HepG2 (cell line): Measurements from ENCODE around the gene TMBIM1. TPM values are rescaled to one million over a fixed set of nuclear protein-coding genes. Genes with fewer than 3 reads are reported as not detected.

Source experiments
- BCL3 ChIP-seq: sonication (generic); formaldehyde crosslinking; IDR thresholded peaks from 2 replicates; pipeline ENCODE4 v1.5.1; 2020; ENCODE audit warnings: mild to moderate bottlenecking, missing genetic modification reagents, moderate library complexity
- BRF2 ChIP-seq: sonication (generic); formaldehyde crosslinking; IDR thresholded peaks from 2 replicates; pipeline ENCODE4 v1.8.1; 2022; ENCODE audit warnings: mild to moderate bottlenecking, missing genetic modification reagents
- LCORL ChIP-seq, 2 experiments: fragments of 450-650 bp in 1 of 2; sonication (generic) in 1 of 2; formaldehyde crosslinking in 1 of 2; IDR thresholded peaks; 2 replicates each; pipeline versions ENCODE4 v1.5.0 to v1.6.1; 2017 to 2020; ENCODE audit warnings: antibody characterized with exemption in 1 of 2, missing genetic modification reagents in 1 of 2
- PHF8 ChIP-seq: sonication (generic); formaldehyde crosslinking; IDR thresholded peaks from 2 replicates; pipeline ENCODE4 v1.5.0; 2020; ENCODE audit warnings: missing genetic modification reagents
- RARA ChIP-seq: IDR thresholded peaks from 2 replicates; pipeline ENCODE4 v1.6.1; 2016; ENCODE audit warnings: missing genetic modification reagents, missing compliant biosample characterization
- RBM39 ChIP-seq: fragments of 200-400 bp; formaldehyde crosslinking; IDR thresholded peaks from one replicate; pipeline ENCODE4 v1.6.1; 2018; ENCODE audit warnings: antibody characterized with exemption, mild to moderate bottlenecking, low read depth, low read length; ENCODE audit not compliant: poor library complexity, severe bottlenecking
- SKI ChIP-seq: fragments of 450-650 bp; IDR thresholded peaks from one replicate; pipeline ENCODE4 v1.6.1; 2018; ENCODE audit warnings: mild to moderate bottlenecking; ENCODE audit not compliant: partially characterized antibody
- SOX5 ChIP-seq: IDR thresholded peaks from 2 replicates; pipeline ENCODE4 v1.6.1; 2016; ENCODE audit warnings: borderline replicate concordance
- YEATS4 ChIP-seq: sonication (generic); formaldehyde crosslinking; IDR thresholded peaks from 2 replicates; pipeline ENCODE4 v1.4.0; 2020; ENCODE audit warnings: missing genetic modification reagents, borderline replicate concordance
- ZKSCAN8 ChIP-seq: IDR thresholded peaks from 2 replicates; pipeline ENCODE4 v1.6.1; 2016; ENCODE audit warnings: borderline replicate concordance, missing genetic modification reagents, missing compliant biosample characterization
- ZNF138 ChIP-seq: sonication (generic); formaldehyde crosslinking; IDR thresholded peaks from 2 replicates; pipeline ENCODE4 v1.5.0; 2020; ENCODE audit warnings: mild to moderate bottlenecking, low read depth, missing genetic modification reagents
- ZNF343 ChIP-seq: sonication (generic); formaldehyde crosslinking; IDR thresholded peaks from 2 replicates; pipeline ENCODE4 v1.4.0; 2020; ENCODE audit warnings: mild to moderate bottlenecking, missing genetic modification reagents
- ZNF460 ChIP-seq: sonication (generic); formaldehyde crosslinking; IDR thresholded peaks from 2 replicates; pipeline ENCODE4 v1.5.1; 2020; ENCODE audit warnings: missing genetic modification reagents, mild to moderate bottlenecking, borderline replicate concordance
- ZNF557 ChIP-seq: sonication (generic); formaldehyde crosslinking; IDR thresholded peaks from 2 replicates; pipeline ENCODE4 v1.4.0; 2020; ENCODE audit warnings: missing genetic modification reagents
- ZNF558 ChIP-seq: sonication (generic); formaldehyde crosslinking; IDR thresholded peaks from 2 replicates; pipeline ENCODE4 v1.9.0; 2022; ENCODE audit warnings: mild to moderate bottlenecking, missing genetic modification reagents, borderline replicate concordance
- ZNF567 ChIP-seq: sonication (generic); formaldehyde crosslinking; IDR thresholded peaks from 2 replicates; pipeline ENCODE4 v1.8.1; 2023; ENCODE audit warnings: mild to moderate bottlenecking, missing genetic modification reagents, borderline replicate concordance
- ZXDC ChIP-seq: sonication (generic); formaldehyde crosslinking; IDR thresholded peaks from 2 replicates; pipeline ENCODE4 v1.5.0; 2020; ENCODE audit warnings: mild to moderate bottlenecking, missing genetic modification reagents
- polyA plus RNA-seq, 8 experiments: library from polyadenylated mRNA; depleted of rRNA in 3 of 8; stranded (reverse) in 7 of 8; unstranded in 1 of 8; fragments of >200 nt; fragmentation: Illumina TruSeq in 4 of 8; extraction: Trizol in 4 of 8; gene quantifications; 2 replicates each; pipeline versions ENCODE4 v1.2.1 to v1.2.3, GENCODE V29; 2011 to 2016; ENCODE audit warnings: low read depth in 4 of 8, missing spikeins in 1 of 8, mixed read lengths in 1 of 8; ENCODE audit not compliant: insufficient read depth in 1 of 8
- total RNA-seq, 5 experiments: library from RNA; depleted of rRNA; stranded (reverse); fragments of >200 nt; fragmentation: Illumina TruSeq; extraction: Trizol; gene quantifications; 2 replicates each; pipeline ENCODE4 v1.2.3, GENCODE V29; 2016; ENCODE audit warnings: low read depth in 1 of 5
- TF ChIP-seq, protein P1 (sequence below): sonication (generic); formaldehyde crosslinking; IDR thresholded peaks from 2 replicates; pipeline ENCODE4 v1.4.0; 2020; ENCODE audit warnings: mild to moderate bottlenecking, low read depth, missing genetic modification reagents
- TF ChIP-seq, protein P2 (sequence below): IDR thresholded peaks from 2 replicates; pipeline ENCODE4 v1.6.1; 2016; ENCODE audit warnings: missing compliant biosample characterization, missing genetic modification reagents, borderline replicate concordance

The TMBIM1 gene
- total and polyA plus RNA-seq, 2 of the 13 experiments (the other 11 are each of a cell fraction or from before 2014, with no cell fraction given) = 127 to 139 TPM

DNA sequence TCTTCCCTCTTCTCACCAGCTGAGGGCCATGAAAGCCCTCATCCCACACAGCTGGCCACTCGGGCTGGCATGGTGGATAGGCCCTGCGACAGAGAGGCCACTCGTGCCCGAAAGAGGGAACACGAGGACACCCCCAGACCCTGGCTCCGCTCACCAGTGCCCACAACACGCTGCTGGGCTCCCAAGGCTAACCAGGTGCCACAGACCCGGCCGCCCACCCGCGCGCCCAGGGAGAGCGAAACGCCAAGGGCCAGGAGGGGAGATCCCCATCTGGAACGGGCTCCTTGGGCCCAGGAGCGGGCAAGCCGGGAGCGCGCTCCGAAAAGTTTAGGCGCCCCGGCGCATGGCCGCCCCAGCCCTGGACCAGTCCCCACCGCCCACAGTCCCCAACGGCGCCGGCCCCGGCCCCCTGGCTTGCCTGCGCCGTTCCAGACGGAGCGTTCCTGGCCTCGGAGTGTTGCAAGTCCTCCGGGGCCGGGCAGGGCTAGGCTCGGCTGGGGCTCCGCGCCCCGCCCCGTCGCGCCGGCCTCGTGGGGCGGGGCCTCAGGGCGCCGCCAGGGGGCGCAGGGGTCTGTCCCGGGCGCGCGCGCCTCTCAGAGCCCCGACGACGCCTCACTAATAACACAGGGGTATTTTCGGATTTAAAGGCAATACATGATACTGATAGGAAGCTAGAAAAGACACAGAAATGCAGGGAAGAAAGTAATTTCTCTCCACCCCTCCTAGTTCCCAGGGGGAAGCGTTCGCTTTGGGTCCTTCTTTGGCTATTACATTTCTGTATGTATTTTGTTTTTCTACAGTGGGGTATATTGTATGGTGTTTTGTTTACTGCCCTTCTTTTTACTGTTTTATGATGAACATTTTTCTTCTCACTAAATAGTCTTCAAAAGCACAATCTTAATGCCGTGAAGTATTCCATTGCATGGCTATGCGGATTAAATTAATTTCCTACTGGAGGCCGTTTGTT, at the start of gene TMBIM1 (continued):
- TF ChIP-seq ZNF567 (no peak), ZXDC (0 out of 2 replicates have a peak, but pooled peaks have one; percentile 4), ZKSCAN8 (CRISPR knock-in tag) (no peak), LCORL (IDR thresholded peaks at IDR 0.05) (no peak), LCORL (CRISPR knock-in tag; IDR thresholded peaks at IDR 0.05) (peak; percentile 76), BCL3 (CRISPR knock-in tag) (peak; percentile 54; the same call in 1 of the 2 replicates), BRF2 (CRISPR knock-in tag) (no peak; the same call in 1 of the 2 replicates), YEATS4 (peak; percentile 87), ZNF138 (CRISPR knock-in tag) (peak; percentile 70; the same call in 1 of the 2 replicates), ZNF343 (peak; percentile 28; the same call in 1 of the 2 replicates), RARA (0 out of 2 replicates have a peak, but pooled peaks have one; percentile 51), SOX5 (CRISPR knock-in tag) (no peak), RBM39 (peak; percentile 63), ZNF558 (CRISPR knock-in tag) (no peak; the same call in 1 of the 2 replicates), SKI (peak; percentile 98), ZNF557 (no peak), PHF8 (CRISPR knock-in tag) (peak; percentile 90), ZNF460 (CRISPR knock-in tag) (no peak)
- TF ChIP-seq, protein P1, sequence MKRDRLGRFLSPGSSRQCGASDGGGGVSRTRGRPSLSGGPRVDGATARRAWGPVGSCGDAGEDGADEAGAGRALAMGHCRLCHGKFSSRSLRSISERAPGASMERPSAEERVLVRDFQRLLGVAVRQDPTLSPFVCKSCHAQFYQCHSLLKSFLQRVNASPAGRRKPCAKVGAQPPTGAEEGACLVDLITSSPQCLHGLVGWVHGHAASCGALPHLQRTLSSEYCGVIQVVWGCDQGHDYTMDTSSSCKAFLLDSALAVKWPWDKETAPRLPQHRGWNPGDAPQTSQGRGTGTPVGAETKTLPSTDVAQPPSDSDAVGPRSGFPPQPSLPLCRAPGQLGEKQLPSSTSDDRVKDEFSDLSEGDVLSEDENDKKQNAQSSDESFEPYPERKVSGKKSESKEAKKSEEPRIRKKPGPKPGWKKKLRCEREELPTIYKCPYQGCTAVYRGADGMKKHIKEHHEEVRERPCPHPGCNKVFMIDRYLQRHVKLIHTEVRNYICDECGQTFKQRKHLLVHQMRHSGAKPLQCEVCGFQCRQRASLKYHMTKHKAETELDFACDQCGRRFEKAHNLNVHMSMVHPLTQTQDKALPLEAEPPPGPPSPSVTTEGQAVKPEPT (CRISPR knock-in tag) = peak; percentile 34; the same call in 1 of the 2 replicates
- TF ChIP-seq, protein P2, sequence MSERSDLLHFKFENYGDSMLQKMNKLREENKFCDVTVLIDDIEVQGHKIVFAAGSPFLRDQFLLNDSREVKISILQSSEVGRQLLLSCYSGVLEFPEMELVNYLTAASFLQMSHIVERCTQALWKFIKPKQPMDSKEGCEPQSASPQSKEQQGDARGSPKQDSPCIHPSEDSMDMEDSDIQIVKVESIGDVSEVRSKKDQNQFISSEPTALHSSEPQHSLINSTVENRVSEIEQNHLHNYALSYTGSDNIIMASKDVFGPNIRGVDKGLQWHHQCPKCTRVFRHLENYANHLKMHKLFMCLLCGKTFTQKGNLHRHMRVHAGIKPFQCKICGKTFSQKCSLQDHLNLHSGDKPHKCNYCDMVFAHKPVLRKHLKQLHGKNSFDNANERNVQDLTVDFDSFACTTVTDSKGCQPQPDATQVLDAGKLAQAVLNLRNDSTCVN (CRISPR knock-in tag) = peak; percentile 31; the same call in 1 of the 2 replicates
